UCSD-AML1 (cell line): ENCODE measurements around the gene HNRNPL.
"Not testable (repeated sequence)": the region's sequence is repeated elsewhere in the genome, so short reads cannot be mapped to it uniquely, and the experiment has no call there.

Source experiments
- DNase-seq: peaks from one replicate; lab custom pipeline; 2025; ENCODE audit not compliant: unreplicated experiment; lab: John Stamatoyannopoulos, UW

HNRNPL gene

DNA sequence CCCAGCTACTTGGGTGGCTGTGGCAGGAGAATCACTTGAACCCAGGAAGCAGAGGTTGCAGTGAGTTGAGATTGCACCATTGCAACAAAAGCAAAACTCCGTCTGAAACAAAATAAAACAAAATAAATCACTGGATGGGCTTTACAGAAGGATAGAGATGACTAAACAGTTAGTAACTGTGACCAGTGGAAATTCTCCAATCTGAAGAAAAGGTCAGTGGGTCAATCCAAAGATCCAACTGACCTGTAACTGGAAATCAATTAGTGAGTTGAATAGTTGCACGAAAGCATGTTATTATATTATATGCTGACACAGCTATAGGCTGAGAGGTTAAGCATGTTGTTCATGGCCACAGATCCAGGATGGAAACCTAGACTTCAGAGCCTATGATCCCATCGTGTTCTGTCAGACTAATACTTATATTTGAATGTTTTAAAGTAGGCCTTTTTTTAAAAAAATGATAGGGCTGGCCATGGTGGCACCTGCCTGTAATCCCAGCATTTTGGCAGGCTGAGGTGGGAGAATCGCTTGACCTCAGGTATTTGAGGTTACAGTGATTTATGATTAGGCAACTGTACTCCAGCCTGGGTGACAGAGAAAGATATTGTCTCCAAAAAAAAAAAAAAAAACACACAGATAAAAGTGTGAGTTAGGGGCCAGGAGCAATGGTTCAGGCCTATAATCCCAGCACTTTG, 19.6 kb downstream of the HNRNPL start:
- DNase-seq: no peak

DNA sequence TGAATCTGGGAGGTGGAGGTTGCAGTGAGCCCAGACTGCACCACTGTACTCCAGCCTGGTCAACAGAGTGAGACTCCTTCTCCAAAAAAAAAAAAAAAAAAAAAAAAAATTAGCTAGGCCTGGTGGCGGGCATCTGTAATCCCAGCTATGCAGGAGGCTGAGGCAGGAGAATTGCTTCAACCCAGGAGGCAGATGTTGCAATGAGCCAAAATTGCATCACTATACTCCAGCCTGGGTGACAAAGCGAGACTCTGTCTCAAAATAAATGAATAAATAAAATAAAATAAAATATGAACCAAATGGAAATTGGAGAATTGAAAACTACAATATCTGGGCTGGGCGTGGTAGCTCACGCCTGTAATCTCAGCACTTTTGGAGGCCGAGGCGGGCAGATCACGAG, 20.6 kb downstream of the HNRNPL start:
- DNase-seq: not testable (repeated sequence)

DNA sequence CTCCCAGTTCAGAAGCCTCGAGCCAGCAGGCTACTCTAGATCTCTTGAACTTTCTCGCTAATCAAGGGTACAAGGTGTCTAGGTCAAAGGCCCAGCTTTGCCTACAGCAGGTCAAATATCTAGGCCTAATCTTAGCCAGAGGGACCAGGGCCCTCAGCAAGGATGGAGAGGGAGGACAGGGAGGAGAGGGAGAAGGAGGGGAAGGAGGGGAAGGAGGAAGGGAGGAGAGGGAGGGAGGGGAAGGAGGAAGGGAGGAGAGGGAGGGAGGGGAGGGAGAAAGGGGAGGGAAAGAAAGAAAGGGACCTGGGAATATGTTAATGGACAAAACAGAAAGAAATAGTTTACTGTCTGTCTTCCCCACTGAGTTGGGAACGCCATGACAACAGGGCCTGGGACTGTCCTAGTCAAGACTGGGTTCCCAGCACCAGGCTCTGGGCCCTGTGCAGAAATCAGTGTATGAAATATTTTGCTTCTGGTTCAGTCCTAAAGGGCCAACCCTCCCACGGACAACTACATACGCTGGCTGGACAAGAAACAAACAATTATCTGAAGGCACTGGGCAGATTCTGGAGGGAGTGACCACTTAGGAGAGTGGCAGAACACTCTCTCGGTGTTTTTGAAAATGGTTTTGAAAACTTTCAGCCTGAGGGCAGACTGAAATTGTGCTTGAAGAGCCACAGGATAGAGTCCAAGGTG, 22.8 kb downstream of the HNRNPL start:
- DNase-seq: no peak

DNA sequence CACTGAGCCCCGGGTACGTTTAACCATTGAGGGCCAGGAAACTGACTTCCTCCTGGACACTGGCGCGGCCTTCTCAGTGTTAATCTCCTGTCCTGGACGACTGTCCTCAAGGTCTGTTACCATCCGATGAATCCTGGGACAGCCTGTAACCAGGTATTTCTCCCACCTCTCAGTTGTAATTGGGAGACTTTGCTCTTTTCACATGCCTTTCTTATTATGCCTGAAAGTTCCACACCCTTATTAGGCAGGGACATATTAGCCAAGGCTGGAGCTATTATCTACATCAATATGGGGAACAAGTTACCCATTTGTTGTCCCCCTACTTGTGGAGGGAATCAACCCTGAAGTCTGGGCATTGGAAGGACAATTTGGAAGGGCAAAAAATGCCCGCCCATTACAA, 23.9 kb downstream of the HNRNPL start:
- DNase-seq: not testable (repeated sequence)

DNA sequence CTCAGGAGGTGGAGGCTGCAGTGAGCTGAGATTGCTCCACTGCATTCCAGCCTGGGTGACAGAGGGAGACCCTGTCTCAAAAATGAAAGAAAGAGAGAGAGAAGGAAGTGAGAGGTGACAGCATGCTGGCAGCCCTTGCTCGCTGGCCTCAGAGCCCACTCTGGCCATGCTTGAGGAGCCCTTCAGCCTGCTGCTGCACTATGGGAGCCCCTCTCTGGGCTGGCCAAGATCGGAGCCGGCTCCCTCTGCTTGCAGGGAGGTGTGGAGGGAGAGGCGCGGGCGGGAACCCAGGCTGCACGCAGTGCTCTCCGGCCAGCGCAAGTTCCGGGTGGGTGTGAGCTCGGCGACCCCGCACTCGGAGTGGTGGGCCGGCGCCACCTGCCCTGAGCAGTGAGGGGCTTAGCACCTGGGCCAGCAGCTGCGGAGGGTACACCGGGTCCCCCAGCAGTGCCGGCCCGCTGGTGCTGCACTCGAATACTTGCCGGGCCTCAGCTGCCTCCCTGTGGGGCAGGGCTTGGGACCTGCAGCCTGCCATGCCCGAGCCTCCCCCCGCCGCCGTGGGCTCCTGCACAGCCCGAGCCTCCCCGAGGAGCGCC, 28.5 kb downstream of the HNRNPL start:
- not testable (repeated sequence) for DNase-seq

DNA sequence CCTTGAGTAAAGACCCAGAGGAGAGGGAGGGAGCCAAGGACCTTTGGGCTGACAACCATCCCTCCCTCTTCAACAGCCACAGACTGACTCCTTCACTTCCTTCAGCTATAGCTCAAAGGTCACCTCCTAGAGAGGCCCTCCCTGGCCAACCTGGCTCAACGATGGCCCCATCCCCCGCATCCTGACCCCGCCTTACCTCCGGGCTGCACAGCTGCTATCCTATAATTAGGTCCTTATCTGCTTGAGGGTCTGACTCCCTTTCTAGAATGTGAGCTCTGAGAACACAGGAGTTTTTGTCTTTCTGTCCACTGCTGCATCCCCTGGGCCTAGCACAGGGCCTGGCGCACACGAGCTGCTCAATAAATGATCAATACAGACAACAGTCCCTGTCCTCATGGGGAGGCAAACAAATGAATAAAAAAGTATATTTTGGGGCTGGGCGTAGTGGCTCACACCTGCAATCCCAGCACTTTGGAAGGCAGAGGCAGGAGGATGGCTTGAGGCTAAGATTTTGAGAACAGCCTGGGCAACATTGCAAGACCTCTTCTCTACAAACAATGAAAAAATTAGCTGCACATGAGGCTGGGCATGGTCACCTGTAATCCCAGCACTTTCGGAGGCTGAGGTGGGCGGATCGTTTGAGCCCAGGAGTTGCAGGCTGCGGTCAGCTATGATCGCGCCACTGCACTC, 30.4 kb downstream of the HNRNPL start:
- no peak for DNase-seq

DNA sequence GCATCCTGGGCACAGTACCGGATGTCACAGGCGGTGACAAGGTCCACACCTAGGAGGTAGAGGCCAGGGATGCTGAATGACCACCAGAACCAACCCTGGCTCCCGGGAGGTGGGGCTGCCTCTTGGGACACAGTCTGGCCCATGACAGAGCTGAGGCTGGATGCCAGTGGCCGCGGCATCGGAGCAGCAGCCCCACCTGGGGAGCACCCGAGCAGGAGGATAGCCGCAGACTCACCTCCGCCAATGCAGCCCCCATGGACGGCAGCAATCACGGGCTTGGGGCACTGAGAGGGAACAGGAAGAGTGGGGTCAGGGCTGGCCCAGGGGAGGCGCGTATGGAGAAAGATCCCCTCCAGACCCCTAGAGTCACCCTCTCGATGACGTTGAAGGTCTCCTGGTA, 32.7 kb downstream of the HNRNPL start:
- no peak for DNase-seq

DNA sequence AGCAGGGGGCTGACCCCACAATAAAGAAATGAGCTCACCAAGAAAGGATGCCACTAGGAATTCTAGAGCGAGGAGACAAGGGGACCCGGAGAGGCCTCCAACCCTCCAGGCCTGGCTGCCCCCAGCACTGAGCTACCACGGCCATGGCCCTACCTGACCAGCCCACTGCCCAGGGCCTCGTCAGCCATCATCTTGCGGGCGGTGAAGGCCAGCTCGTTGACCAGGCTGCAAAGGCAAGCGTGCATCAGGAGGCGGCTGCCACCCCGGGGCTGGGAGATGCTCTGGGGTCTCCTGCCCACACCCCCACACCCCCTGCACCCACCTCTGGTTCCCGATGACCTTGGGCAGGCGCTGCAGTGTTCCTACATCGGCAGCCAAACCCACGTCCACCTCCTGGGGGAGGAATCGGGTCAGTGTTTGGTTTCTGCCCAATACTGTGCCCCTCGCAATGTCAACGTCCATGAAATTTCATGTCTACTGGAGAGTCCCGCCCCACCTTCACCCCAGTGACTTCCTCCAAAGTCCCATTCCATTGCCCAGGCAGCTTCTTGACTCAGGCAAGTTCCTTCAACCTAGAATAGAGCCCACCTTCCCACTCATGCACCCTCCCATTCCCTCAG, 33.5 kb downstream of the HNRNPL start:
- no peak for DNase-seq

DNA sequence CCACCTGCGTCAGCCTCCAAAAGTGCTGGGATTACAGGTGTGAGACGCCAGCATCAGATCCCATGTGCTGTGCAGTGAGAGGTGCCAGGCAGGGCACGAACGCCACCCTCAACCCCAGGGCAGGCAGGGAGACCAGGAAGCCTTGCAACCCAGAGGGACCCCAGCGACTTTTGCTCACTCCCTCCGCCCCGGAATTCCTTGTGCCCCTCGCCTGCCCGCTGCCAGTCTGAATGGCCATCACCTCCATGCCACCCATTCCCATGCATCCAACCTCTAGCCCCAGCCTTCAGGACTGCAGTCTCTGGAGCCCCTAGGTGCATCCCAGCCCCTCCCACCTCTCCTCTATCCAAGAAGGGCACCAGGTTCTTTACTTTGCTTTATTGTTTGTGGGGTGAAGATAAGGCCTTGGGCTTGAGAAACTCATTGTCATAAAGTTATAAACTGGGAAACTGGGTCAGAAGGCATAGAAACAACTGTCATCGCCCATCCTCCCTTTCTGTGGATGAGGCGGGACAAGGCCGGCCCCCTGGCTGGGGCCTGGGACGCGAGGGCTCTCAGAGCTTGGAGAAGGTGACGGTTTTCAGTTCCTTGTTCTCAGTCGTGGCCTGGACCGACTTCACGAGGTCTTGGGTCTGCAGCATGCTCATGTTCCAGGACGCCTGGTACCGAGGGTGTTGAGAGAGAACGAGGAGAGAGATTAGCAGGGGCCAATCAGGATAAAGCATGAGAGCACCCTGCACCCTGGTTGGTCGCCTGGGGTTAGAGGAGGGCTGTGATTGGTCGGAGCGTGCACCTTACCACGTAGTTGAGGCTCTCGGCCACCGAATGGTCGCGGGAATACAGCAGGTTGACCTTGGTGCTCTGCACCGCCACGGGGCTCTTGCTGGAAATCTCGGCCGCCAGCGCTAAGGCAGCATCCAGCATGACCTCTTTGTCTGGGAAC, 34.5 kb downstream of the HNRNPL start:
- no peak for DNase-seq

DNA sequence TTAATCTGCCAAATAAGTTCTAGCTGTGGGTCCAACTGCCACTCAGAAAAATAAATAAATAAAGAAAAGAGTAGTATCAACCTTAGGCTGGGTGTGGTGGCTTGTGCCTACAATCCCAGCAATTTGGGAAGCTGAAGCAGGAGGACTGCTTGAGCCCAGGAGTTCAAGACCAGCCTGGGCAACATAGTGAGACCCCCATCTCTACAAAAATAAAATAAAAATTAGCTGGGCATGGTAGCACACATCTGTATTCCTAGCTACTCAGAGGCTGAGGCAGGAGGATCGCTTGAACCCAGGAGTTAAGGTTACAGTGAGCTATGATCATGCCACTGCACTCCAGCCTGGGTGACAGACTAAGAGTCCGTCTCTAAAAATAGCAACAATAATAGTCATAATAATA, 35.9 kb downstream of the HNRNPL start:
- DNase-seq: not testable (repeated sequence)

DNA sequence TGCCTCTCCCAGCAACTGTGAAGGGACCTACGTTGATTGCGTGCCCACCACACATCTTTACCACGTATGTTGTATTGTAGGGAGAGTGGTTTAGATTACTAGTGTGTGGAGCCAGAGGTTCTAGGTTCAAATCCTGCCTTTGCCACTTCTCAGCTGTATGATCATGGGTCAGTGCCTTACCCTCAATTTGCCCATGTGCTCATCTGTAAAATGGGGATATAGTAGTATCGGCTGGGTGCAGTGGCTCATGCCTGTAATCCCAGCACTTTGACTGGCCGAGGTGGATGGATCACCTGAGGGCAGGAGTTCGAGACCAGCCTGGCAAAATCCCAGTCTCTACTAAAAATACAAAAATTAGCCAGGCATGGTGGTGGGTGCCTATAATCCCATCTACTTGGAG, 36.5 kb downstream of the HNRNPL start:
- DNase-seq: no peak

DNA sequence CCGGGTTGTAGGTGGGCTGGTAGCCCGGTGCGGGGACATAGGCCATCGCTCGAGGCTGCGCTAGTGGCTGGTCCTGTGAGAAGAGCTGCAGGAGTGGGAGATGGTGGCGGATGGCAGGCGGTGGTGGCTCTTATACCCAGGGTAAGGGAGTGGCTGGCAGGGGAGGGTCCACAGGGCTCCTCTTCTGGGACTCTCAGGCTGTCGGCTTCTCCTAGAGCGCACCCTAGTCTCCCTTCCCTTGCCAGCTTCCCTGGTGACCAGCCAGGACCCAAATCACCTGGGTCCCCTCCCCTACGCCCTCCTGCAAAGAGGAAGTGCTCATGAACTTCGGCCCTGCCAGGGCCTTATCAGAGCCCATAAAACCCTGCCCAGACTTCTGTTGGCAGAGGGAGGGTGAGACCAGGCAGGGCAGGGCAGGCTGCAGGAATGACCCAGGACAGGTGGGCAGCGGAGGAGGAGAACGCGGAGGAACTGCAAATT, 36.9 kb downstream of the HNRNPL start, which contains the start of gene LGALS4:
Gene LGALS4, minus strand, starts transcription at position 105 of the 480 bp plus-strand sequence. Its CDS starts 59 bp downstream, at position 46.
- no peak for DNase-seq

DNA sequence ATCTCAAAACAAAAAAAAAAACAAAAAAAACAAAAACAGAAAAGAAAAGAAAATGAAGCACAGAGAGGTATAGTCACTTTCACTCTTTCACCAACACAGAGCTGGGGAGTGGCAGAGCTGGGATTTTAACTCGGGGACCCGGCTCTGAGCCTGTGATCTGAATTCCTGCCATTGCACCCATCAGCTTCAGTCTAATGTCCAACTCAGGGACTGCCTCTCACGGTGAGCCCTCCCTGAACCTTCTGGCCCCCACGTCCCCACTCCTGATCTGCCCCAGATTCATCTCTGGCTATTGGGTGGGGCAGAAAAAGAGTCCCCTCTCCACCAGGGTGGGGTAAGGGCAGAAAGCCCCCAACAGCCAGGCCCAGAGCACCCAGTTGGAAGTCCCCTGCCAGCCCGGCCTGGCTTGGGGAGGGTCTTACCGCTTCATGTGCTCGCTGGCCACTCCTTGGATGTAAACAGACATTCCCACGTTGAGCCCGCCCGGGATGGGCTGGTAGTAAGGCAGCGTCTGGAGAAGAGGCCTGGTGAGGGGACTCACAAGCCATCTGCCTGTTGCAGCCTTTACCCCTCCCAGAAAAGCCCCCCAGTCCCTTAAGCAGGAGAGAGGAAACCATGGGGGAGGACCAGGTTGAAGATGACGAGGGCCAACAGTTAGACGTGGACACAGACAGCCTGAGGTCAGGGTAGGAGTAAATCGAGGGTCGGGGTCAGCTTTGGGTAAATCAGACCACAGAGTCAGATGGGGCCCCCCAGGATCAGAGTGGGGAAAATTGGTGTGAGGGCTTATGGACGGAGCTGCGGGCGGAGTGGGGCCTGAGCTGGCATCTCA, 37.6 kb downstream of the HNRNPL start:
- no peak for DNase-seq

DNA sequence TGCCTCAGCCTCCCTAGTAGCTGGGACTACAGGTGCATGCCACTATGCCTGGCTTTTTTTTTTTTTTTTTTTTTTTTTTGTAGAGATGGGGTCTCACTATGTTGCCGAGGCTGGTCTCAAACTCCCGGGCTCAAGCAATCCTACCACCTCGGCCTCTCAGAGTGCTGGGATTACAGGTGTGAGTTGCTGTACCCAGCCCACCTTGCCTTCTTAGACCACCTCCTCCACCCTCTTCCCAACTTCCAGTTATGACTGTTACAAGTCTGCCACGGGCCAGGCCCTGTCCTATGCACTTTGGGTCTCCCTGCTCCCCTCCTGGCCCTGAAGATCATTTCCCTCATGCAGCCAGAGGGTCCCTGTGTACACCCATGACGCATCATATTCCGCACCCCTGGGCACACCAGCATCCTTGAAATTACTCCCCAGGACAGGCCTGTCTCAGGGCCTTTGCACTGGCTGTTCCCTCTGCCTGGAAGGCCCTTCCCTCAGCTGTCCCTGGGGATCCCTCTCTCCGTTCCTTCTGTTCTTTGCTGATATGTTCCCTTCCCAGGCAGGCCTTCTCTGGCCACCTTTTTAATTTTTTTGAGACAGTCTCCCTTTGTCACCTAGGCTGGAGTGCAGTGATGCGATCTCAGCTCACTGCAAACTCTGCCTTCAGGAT, 40.1 kb downstream of the HNRNPL start:
- no peak for DNase-seq

DNA sequence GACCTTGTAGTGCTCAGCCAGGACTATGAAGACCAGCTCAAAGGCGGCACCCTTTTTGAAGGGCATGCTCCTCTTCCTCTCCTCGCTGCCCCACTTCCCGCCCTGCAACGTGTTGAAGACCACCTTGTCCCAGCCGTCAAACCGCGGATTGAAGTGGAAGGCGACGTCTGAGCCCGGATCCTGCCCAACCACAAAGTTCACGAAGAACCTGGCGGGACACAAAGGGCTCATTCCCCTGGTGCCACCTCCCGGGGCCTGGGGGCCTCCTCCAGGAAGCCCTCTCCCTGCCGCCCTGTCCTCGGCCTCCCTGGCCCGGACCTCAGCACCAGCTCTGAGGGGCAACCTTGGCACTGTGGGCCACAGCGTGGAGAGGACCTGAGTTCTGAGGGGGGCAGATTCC, 41.0 kb downstream of the HNRNPL start:
- no peak for DNase-seq

DNA sequence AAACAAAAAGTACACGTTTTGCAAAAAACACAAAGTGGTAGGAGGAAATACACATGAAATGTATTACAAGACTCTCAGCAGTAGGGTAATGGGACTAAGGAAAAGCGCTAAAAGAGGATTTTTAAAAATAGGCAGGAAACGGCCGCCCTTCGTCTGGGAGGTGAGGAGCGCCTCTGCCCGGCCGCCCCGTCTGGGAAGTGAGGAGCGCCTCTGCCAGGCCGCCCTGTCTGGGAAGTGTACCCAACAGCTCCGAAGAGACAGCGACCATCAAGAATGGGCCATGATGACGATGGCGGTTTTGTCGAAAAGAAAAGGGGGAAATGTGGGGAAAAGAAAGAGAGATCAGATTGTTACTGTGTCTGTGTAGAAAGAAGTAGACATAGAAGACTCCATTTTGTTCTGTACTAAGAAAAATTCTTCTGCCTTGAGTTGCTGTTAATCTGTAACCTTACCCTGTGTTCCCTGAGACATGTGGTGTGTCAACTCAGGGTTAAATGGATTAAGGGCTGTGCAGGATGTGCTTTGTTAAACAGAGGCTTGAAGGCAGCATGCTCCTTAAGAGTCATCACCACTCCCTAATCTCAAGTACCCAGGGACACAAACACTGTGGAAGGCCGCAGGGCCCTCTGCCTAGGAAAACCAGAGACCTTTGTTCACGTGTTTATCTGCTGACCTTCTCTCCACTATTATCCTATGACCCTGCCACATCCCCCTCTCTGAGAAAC, 42.2 kb downstream of the HNRNPL start:
- DNase-seq: not testable (repeated sequence)

DNA sequence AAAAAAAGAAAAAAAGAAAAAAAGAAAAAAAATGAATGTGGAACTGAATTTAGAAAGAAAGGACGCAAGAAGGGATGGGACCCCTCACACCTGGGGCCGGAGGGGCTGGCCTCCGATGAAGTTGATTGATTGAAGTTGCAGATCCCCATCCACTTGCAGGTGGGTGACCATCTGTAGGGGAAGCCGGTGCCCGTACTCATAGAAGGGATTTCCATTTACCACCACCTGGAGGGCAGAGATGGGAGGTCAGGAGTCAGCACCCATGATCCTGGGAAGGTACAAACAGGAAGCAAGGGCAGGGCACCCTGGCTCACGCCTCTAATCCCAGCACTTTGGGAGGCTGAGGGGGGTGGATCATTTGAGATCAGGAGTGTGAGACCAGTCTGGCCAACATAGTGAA, 43.4 kb downstream of the HNRNPL start:
- DNase-seq: no peak

DNA sequence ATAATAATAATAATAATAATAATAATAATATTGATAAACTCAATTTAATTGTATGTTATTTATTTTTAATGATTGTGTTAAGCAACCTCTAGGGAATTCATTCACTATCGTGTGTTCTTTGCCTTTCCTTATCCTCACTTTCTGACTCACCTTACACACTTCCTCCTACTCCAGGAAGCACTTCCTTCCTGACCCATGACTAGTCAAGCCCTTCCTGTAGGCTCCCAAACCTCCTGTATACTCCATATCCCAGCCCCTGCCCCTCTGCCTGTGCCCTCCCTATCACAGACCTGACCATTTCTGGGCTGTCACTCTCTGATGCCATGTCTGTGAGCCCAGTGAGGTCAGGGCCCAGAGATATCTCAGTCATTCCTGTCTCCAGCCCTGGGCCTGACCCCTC, 44.6 kb downstream of the HNRNPL start:
- no peak for DNase-seq
